ENCODE data around the gene APLF.
"Not testable (repeated sequence)": the region's sequence is repeated elsewhere in the genome, so short reads cannot be mapped to it uniquely, and the experiment has no call there.

APLF gene

DNA sequence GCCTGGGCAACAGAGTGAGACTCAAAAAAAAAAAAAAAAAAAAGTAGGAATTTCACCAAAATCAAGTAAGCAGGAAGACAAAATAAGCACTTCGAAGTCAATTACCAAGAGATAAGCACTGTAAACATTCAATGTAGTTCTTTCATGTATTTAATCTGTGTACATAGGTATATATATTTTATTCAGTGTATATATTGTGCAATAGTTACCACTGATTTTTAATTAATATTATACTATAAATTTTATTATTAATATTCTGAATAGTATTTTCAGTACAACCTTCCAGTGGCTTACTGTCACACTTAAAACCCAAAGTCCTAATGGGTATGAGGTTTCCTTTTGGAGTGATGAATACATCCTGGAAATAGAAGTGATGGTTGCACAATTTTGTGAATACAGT lies 9.1 kb downstream of the APLF start:
- no peak for DNase-seq

- DNase-seq, result no peak
Observed at GRCh38 chr2:68478688-68479087, 11.3 kb downstream of the APLF start.

- no peak for DNase-seq
Observed at GRCh38 chr2:68482296-68482820, 15.0 kb downstream of the APLF start.

- no peak for DNase-seq
Observed at GRCh38 chr2:68483011-68483410, 15.6 kb downstream of the APLF start.

GRCh38 chr2:68487773-68488355 lies 20.5 kb downstream of the APLF start:
- DNase-seq, result peak; percentile 34

DNA sequence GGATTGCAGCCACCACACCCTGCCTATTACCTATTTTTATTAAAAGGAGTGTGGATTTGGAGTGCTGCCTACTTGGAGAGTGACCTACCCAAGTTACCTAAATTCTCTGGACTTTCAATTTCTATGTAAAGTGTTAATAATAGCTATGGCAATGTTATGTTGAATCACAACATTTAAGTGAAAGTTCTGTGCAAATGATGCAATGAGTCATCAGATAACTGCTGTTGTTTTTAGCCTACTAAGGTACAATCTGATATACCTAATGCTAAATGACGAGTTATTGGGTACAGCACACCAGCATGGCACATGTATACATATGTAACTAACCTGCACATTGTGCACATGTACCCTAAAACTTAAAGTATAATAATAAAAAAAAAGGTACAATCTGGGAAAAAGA lies 21.2 kb downstream of the APLF start:
- not testable (repeated sequence) for DNase-seq

GRCh38 chr2:68489282-68489681 lies 21.9 kb downstream of the APLF start:
- DNase-seq, result no peak

GRCh38 chr2:68491582-68491981 lies 24.2 kb downstream of the APLF start:
- DNase-seq, result no peak

DNA sequence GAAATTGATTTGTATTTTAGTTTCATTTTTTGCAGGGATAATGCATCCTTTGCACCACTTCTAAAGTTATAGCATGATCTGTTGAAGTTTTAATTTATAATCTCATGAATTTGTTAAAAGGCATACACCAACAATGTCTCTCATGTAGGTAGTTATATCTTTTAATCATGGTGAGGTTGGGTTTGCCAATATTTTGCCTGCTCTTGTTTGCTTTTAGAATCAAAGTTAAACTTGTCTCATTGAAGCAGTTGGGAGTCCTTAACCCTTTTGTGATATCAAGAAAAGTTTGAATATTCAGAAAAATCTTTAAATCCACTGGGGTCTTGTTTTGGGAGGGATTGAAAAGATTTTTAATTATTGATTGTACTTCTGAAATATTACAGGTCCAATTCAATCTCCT lies 31.7 kb downstream of the APLF start:
- no peak for DNase-seq

GRCh38 chr2:68500649-68501048 lies 33.3 kb downstream of the APLF start:
- no peak for DNase-seq

DNA sequence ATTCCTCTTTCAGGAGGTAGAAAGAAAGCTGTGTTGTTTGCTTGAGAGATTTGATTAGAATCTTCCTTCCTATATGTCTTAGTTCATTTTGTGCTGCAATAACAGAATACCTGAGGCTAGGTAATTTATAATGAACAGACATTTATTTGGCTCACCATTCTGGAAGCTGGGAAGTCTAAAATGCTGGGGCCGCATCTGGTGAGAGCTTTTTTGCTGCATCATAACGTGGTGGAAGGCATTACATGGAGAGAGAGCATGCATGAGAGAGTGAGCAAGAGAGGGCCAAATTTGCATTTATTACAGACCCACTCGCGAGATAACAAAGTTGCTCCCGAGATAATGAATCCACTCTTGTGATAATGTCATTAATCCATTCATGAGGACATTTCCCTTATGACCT lies 34.4 kb downstream of the APLF start:
- DNase-seq, result no peak

- DNase-seq, result no peak
Observed at GRCh38 chr2:68505603-68506159, 38.3 kb downstream of the APLF start.

DNA sequence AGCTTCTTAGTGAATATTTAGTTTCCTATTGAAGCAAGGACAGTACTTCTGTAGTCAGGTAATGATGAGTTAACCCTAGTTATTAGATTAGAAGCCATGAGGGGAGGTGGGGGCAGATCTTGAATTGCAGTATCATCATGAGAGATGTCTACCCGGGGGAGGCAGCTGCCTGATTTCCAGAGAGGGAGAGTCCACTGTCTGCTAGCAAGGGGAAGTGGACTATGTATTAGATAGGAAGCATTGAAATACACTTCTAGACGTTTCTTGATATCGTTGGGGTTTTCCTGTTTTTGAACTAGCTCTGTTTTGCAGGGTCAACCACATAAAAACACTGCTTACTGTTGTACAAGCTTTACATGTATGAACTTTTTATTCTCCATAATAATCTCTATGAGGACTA lies 38.8 kb downstream of the APLF start:
- DNase-seq, result no peak

- no peak for DNase-seq
Observed at GRCh38 chr2:68512326-68512725, 44.9 kb downstream of the APLF start.

DNA sequence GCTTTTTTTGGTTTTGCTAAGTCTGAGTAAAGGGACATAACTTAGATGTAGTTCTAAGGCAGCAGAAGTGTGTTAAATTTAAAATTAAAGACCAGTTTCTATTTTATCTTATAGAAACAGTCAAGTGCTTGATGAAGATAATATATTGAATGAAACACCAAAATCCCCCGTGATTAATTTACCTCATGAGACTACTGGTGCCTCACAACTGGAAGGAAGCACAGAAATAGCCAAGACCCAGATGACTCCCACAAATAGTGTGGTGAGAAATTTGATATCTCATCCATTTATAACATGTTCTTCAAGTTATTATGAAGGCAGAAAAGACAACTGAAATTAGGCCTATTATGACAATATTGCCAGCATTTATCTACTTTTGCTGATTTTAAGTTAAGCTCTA lies 45.6 kb downstream of the APLF start:
- no peak for DNase-seq

- no peak for DNase-seq
Observed at GRCh38 chr2:68514316-68514929, 47.0 kb downstream of the APLF start.

- DNase-seq, result no peak
Observed at GRCh38 chr2:68516051-68516955, 48.9 kb downstream of the APLF start.

GRCh38 chr2:68519236-68519635 lies 51.9 kb downstream of the APLF start:
- no peak for DNase-seq

- DNase-seq, result no peak
Observed at GRCh38 chr2:68521037-68521436, 53.7 kb downstream of the APLF start.

GRCh38 chr2:68526943-68527342 lies 59.6 kb downstream of the APLF start:
- DNase-seq, result not testable (repeated sequence)

- not testable (repeated sequence) for DNase-seq
Observed at GRCh38 chr2:68527343-68528081, 60.1 kb downstream of the APLF start.

DNA sequence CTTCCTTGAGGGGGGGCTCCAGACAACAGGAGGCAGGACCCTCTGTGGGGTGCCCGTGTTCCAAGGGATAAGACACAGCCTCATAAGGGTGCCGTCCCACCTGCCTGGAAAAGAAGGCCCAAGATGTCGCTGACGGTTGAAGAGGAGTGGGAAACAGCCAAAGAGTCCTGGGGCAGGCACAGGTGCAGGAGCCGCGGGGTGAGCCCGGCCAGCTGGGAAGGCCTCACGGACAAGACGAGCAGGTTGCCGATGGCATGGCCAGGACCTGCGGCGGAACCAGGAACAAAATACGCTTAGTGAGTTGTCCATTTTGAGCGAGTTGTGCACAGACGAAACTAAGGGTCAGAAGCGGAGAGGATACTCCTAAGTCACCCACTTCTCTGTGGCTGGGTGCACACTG lies 61.8 kb downstream of the APLF start:
- not testable (repeated sequence) for DNase-seq
